A549 (cell line): ENCODE results near the gene RPLP2. TPM values are rescaled to one million over a fixed set of nuclear protein-coding genes. Genes with fewer than 3 reads are reported as not detected.
A peak's percentile ranks its signal among the peaks of the same experiment; 100 is the strongest.

Source experiments
- ATAC-seq, 2 experiments: fragments of 200-7000 bp in 1 of 2; fragments of >200 bp in 1 of 2; cut with Nextera tagmentation in 1 of 2; cut with Tn5 transposase in 1 of 2; 3 replicates each; pipeline versions ENCODE4 v1.8.0 to v1.9.1; 2018 to 2020; ENCODE audit warnings: mild to moderate bottlenecking in 1 of 2, moderate library complexity in 1 of 2
- CTCF ChIA-PET: fragments of 300-600 bp; sonication (Branson Sonifier 250); formaldehyde crosslinking; extraction: SDS; loops from one replicate; lab custom pipeline; 2021; ENCODE audit warnings: antibody characterized with exemption, inconsistent platforms; lab: Yijun Ruan, JAX
- POLR2A ChIA-PET: fragments of 350-600 bp; formaldehyde crosslinking; extraction: SDS; loops from one replicate; lab custom pipeline; 2021; ENCODE audit warnings: antibody characterized with exemption, inconsistent platforms; lab: Yijun Ruan, JAX
- DNase-seq, 2 experiments: peaks; one replicate each; pipeline versions ENCODE4 v3.0.0 to v3.0.0-alpha.2; 2011 to 2016; ENCODE audit warnings: low read depth in 1 of 2, low spot score in 1 of 2
- FAIRE-seq: peaks from 2 replicates; lab custom pipeline; 2011; peaks lifted over from hg19 to GRCh38; lab: Jason Lieb, UNC
- H3K27ac ChIP-seq, 2 experiments: fragments of >200 bp; sonication (Bioruptor Twin); formaldehyde crosslinking; 3 replicates each; pipeline ENCODE4 v1.5.1; 2016 to 2017
- H3K4me1 ChIP-seq: fragments of >200 bp; sonication (Bioruptor Twin); formaldehyde crosslinking; 3 replicates; pipeline ENCODE4 v1.6.1; 2016
- H3K4me2 ChIP-seq: fragments of >200 bp; sonication (Bioruptor Twin); formaldehyde crosslinking; 3 replicates; pipeline ENCODE4 v1.6.1; 2016
- H3K4me3 ChIP-seq: fragments of >200 bp; sonication (Bioruptor Twin); formaldehyde crosslinking; 3 replicates; pipeline ENCODE4 v1.5.1; 2016
- H3K9me3 ChIP-seq: fragments of >200 bp; sonication (Bioruptor Twin); formaldehyde crosslinking; 3 replicates; pipeline ENCODE4 v1.6.1; 2016
- CEBPB ChIP-seq, 2 experiments: fragments of >200 bp in 1 of 2; sonication (Bioruptor Twin) in 1 of 2; formaldehyde crosslinking in 1 of 2; IDR thresholded peaks; 2 replicates each; pipeline ENCODE4 v1.6.1; 2012 to 2016
- CHD2 ChIP-seq: fragments of 150-350 bp; IDR thresholded peaks from 2 replicates; pipeline ENCODE4 v1.6.1; 2014; ENCODE audit warnings: low read length; ENCODE audit not compliant: partially characterized antibody
- CHD4 ChIP-seq: fragments of 200-600 bp; sonication (generic); IDR thresholded peaks from 2 replicates; pipeline ENCODE4 v1.6.1; 2016; ENCODE audit warnings: antibody characterized with exemption, mild to moderate bottlenecking, borderline replicate concordance
- E2F6 ChIP-seq: IDR thresholded peaks from 2 replicates; pipeline ENCODE4 v1.6.1; 2012; ENCODE audit warnings: low read depth, borderline replicate concordance
- FOSL2 ChIP-seq, 2 experiments: fragments of 450-650 bp in 1 of 2; fragments of >200 bp in 1 of 2; sonication (Bioruptor Twin) in 1 of 2; formaldehyde crosslinking; IDR thresholded peaks; 2 replicates each; pipeline versions ENCODE4 v1.5.0 to v1.6.1; 2016 to 2020; ENCODE audit warnings: mild to moderate bottlenecking in 1 of 2, moderate library complexity in 1 of 2
- GATA3 ChIP-seq: IDR thresholded peaks from 2 replicates; pipeline ENCODE4 v1.6.1; 2012; ENCODE audit warnings: borderline replicate concordance
- HEYL ChIP-seq: fragments of 250-450 bp; sonication (Bioruptor Pico); IDR thresholded peaks from 2 replicates; pipeline ENCODE4 v1.8.0; 2021; ENCODE audit warnings: mild to moderate bottlenecking, moderate library complexity
- HMGXB4 ChIP-seq: fragments of 250-450 bp; sonication (Bioruptor Pico); IDR thresholded peaks from 2 replicates; pipeline ENCODE4 v1.5.0; 2021; ENCODE audit warnings: mild to moderate bottlenecking, moderate library complexity, borderline replicate concordance
- JUN ChIP-seq, 2 experiments: fragments of >200 bp; sonication (Bioruptor Twin); formaldehyde crosslinking; IDR thresholded peaks; 2 replicates in 1 of 2; 3 replicates in 1 of 2; pipeline ENCODE4 v1.6.1; 2016 to 2017
- KDM5A ChIP-seq: fragments of 200-600 bp; sonication (generic); IDR thresholded peaks from 2 replicates; pipeline ENCODE4 v1.6.1; 2016; ENCODE audit warnings: antibody characterized with exemption, mild to moderate bottlenecking
- MAX ChIP-seq: IDR thresholded peaks from 2 replicates; pipeline ENCODE4 v1.6.1; 2012
- NFE2L2 ChIP-seq: fragments of 150-350 bp; conservative IDR thresholded peaks from 2 replicates; pipeline ENCODE4 v1.6.1; 2014; ENCODE audit warnings: low read length
- PHF8 ChIP-seq: fragments of 200-600 bp; sonication (generic); IDR thresholded peaks from 2 replicates; pipeline ENCODE4 v1.6.1; 2016; ENCODE audit warnings: low read depth, mild to moderate bottlenecking, antibody characterized with exemption, moderate library complexity, borderline replicate concordance
- POLR2AphosphoS2 ChIP-seq: conservative IDR thresholded peaks from 2 replicates; pipeline ENCODE4 v1.6.1; 2012; ENCODE audit warnings: low read length, improper control_type of control experiment, inconsistent platforms
- RCOR1 ChIP-seq: fragments of 150-350 bp; IDR thresholded peaks from 2 replicates; pipeline ENCODE4 v1.6.1; 2014; ENCODE audit warnings: antibody characterized with exemption, low read length, low read depth
- TFCP2L1 ChIP-seq: fragments of 250-450 bp; sonication (Bioruptor Pico); IDR thresholded peaks from 2 replicates; pipeline ENCODE4 v1.5.0; 2021; ENCODE audit warnings: mild to moderate bottlenecking
- USF2 ChIP-seq: fragments of 450-650 bp; IDR thresholded peaks from 2 replicates; pipeline ENCODE4 v1.6.1; 2014; ENCODE audit warnings: antibody characterized with exemption
- ZSCAN20 ChIP-seq: fragments of 250-450 bp; sonication (Bioruptor Pico); IDR thresholded peaks from 2 replicates; pipeline ENCODE4 v1.8.0; 2022; ENCODE audit warnings: mild to moderate bottlenecking, moderate library complexity
- WGBS: methylation state at CpG from one replicate; pipeline ENCODE4 v1.1.6; 2017; ENCODE audit errors: missing lambda C conversion rate; 5-methylcytosine and 5-hydroxymethylcytosine counted together
- polyA plus RNA-seq, 4 experiments: library from polyadenylated mRNA; depleted of rRNA in 3 of 4; stranded (reverse); fragments of >200 nt; fragmentation: RNase III in 1 of 4; extraction: RNeasy Plus Mini Kit Qiagen cat#74134 plus additional on column Dnase treatment in 1 of 4; gene quantifications; 2 replicates in 3 of 4; 3 replicates in 1 of 4; pipeline ENCODE4 v1.2.3, GENCODE V29; 2011 to 2017

Gene RPLP2
- polyA plus RNA-seq, 2 of the 4 experiments (the other 2 are of a cell fraction): 1,493 to 2,508 TPM

- TF ChIP-seq E2F6 (0 out of 2 replicates have a peak, but pooled peaks have one; percentile 27), TFCP2L1 (no peak), HEYL (no peak), CHD4 (no peak), MAX (peak; percentile 42; the same call in 1 of the 2 replicates)
- DNase-seq (no peak), FAIRE-seq (no peak), ATAC-seq (peak in 1 of 2 experiments; percentile 11; a peak in 3 of 6 replicates)
- ChIA-PET CTCF (interaction anchor here (1.0 to 1.3 kb wide), 2 partner anchors 9 to 12 kb away, joined by 3 to 4 read pairs; partner anchors contain the start of gene PNPLA2), POLR2A (interaction anchor here (1.0 to 5.1 kb wide), 4 partner anchors 11 to 13 kb away, joined by 3 to 52 read pairs (median 36); partner anchors contain the start of genes PNPLA2, POLR2L and TSPAN4)
- Histone ChIP-seq H3K9me3 (no peaks in the 10 kb centered on the region), H3K4me1 (peaks cover 53% of the 10 kb centered on the region), H3K4me3 (peak overlapping the region; percentile 86; the same call in 2 of the 3 replicates), H3K27ac (peak overlapping the region; percentile 18 to 100; a peak in 4 of 6 replicates), H3K4me2 (peak overlapping the region; percentile 88)
- WGBS: 69% methylated on average over 46 of the region's 78 CpGs
These were observed 20.7 kb downstream of the RPLP2 start for GRCh38 chr11:830295-831117.

- H3K4me1 ChIP-seq: peaks cover 53% of the 10 kb centered on the region
- no peaks in the 10 kb centered on the region for H3K9me3 ChIP-seq
- H3K4me3 ChIP-seq: peak overlapping the region; percentile 86
- TF ChIP-seq PHF8 (no peak), POLR2AphosphoS2 (no peak), CHD2 (no peak), GATA3 (no peak), KDM5A (no peak), FOSL2 (IDR thresholded peaks at IDR 0.05) (no peak), FOSL2 (CRISPR knock-in tag; IDR thresholded peaks at IDR 0.05) (peak; percentile 48)
- no peak for ATAC-seq
- ChIA-PET CTCF (interaction anchor here (1.0 to 1.4 kb wide), 3 partner anchors 8 to 14 kb away, joined by 3 to 4 read pairs (median 4); partner anchors contain the start of gene PNPLA2), POLR2A (interaction anchor here (4.7 to 5.1 kb wide), 2 partner anchors 12 kb away, joined by 47 to 52 read pairs; partner anchors contain the start of genes PNPLA2, POLR2L and TSPAN4)
- peak overlapping the region; percentile 88 for H3K4me2 ChIP-seq
- DNase-seq: no peak
- 69% methylated on average over 17 of the region's 31 CpGs for WGBS
- FAIRE-seq: no peak
- H3K27ac ChIP-seq: peak overlapping the region; percentile 98 to 100
These were observed 21.5 kb downstream of the RPLP2 start for GRCh38 chr11:831118-831864.

GRCh38 chr11:831961-832528 is 22.3 kb downstream of the RPLP2 start:
- Histone ChIP-seq H3K27ac (peak overlapping the region; percentile 98 to 100), H3K4me1 (peaks cover 54% of the 10 kb centered on the region), H3K4me3 (peak overlapping the region; percentile 86), H3K9me3 (no peaks in the 10 kb centered on the region), H3K4me2 (peak overlapping the region; percentile 88)
- FAIRE-seq: no peak
- 28% methylated on average over 17 of the region's 23 CpGs for WGBS
- POLR2A ChIA-PET: interaction anchor here (1.2 to 5.1 kb wide), 4 partner anchors 11 to 23 kb away, joined by 3 to 52 read pairs (median 34); partner anchors contain the start of genes PNPLA2, POLR2L, RPLP2 and TSPAN4
- ATAC-seq: no peak
- DNase-seq: no peak
- no peak for TF ChIP-seq USF2
- no peak for TF ChIP-seq NFE2L2
- TF ChIP-seq FOSL2 (IDR thresholded peaks at IDR 0.05): no peak
- TF ChIP-seq FOSL2 (CRISPR knock-in tag; IDR thresholded peaks at IDR 0.05): no peak
- TF ChIP-seq HMGXB4 (CRISPR knock-in tag): no peak
- no peak for TF ChIP-seq KDM5A
- TF ChIP-seq JUN (IDR thresholded peaks at IDR 0.05): no peak
- TF ChIP-seq RCOR1: no peak
- TF ChIP-seq CEBPB (IDR thresholded peaks at IDR 0.05): no peak
- TF ChIP-seq ZSCAN20: no peak
- no peak for TF ChIP-seq CHD4
- CTCF ChIA-PET: interaction anchor here (1.3 to 1.4 kb wide), 2 partner anchors 13 kb away, joined by 4 read pairs; partner anchors contain the start of gene PNPLA2
